GM13976 (cell line): Measurements from ENCODE around the gene AQP12A.

Experiments
- DNase-seq: peaks from one replicate; pipeline ENCODE4 v3.0.0; 2012; ENCODE audit warnings: low spot score
- in situ Hi-C: fragments of 300-500 bp; cut with MboI; formaldehyde crosslinking; loops from one replicate; pipeline ENCODE4 v1.12.0; 2022; ENCODE audit warnings: low sequenced_read_pairs, mixed read lengths, inconsistent platforms; ENCODE audit not compliant: unreplicated experiment
- TF ChIP-seq, protein P1 (sequence below): IDR thresholded peaks from 2 replicates; pipeline ENCODE4 v1.5.1; 2012; ENCODE audit warnings: borderline replicate concordance, mild to moderate bottlenecking; ENCODE audit not compliant: insufficient read depth; ENCODE audit errors: extremely low read depth, missing control alignments, control extremely low read depth

AQP12A gene

DNA sequence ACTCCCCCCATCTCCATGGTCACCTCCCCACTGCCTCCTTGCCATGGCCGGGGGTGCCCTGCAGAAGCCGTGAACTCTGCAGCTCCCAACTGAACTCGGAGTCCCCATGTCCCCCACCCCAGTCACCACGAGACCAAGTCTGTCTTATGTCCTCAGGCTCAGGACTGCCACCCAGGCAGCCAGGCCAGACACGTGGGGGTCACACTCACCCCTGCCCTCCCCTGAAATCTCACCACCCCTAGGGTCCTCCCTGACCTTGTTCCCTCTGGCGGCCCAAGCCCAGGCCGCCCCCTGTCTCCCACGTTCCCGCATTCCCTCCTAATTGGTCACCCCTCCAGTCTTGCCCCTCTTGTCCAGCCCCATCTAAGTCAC lies 11.0 kb downstream of the AQP12A start:
- no peak for DNase-seq
- TF ChIP-seq, protein P1, sequence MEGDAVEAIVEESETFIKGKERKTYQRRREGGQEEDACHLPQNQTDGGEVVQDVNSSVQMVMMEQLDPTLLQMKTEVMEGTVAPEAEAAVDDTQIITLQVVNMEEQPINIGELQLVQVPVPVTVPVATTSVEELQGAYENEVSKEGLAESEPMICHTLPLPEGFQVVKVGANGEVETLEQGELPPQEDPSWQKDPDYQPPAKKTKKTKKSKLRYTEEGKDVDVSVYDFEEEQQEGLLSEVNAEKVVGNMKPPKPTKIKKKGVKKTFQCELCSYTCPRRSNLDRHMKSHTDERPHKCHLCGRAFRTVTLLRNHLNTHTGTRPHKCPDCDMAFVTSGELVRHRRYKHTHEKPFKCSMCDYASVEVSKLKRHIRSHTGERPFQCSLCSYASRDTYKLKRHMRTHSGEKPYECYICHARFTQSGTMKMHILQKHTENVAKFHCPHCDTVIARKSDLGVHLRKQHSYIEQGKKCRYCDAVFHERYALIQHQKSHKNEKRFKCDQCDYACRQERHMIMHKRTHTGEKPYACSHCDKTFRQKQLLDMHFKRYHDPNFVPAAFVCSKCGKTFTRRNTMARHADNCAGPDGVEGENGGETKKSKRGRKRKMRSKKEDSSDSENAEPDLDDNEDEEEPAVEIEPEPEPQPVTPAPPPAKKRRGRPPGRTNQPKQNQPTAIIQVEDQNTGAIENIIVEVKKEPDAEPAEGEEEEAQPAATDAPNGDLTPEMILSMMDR = no peak
- in situ Hi-C loops = loop anchor here (25.0 kb wide), 1 partner anchor 190 kb away; no protein-coding TSS in a partner anchor

DNA sequence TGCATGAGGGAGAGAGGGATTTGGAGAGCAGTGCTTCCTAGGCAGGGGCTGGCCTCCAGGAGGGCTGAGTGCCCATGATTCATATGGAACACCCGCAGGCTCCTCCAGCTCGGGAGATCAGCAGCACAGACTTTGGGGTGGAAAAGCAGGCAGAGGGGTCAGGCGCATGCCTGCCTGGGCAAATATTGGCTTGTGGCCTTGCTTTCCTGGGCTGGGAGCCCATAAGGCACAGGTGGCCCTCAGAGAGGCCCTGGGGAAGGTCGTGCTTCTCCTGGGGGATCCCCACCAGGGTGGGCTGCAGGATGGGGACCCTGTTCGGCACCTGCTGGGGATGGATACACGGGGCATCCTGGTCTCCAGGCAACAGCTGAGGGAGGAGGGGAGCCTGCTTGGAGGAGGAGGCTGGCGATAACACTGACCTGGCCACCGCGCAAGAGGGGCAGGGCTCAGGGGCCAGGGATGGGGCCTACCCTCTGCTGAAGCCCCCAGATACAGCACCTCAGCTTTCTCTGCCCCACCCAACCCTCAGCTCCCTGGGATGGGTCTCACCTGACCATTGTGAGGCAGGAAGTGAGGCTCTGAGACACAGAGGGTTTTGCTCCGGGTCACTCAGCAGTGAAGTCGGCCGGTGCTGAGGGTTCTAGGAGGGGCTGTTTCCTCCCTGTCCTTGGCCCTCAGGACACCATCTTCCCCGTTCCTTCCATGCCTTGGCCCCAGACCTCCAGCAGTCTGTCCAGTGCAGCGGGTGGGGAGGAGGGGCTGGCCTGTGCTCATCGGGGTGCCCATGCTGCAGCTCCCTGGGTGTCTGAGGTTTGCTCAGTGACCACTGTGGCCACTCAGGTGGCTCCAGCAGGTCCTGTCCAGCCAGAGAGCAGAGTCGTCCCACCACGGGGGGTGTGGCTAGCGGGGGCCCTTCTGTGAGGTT lies 12.0 kb downstream of the AQP12A start:
- no peak for DNase-seq
- TF ChIP-seq, protein P1 = no peak
- in situ Hi-C loops = loop anchor here (25.0 kb wide), 1 partner anchor 191 kb away; no protein-coding TSS in a partner anchor

DNA sequence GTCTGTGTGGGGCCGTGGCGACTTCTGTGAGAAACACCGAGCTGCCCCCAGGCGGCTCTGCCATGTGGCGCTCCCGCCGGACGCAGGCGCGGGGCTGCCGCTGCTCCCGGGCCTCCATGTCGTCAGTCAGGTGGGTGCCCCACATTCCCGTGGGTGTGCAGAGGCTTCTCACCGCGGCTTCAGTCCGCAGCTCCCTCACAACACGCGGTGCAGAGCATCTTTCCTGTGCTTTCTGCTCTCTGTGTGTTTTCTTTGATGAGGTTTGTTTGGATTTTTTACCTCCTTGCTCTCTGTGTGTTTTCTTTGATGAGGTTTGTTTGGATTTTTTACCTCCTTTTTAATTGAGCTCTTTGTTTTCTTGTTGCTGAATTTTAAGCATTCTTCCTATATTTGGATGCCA lies 13.0 kb downstream of the AQP12A start:
- DNase-seq = no peak
- in situ Hi-C loops = loop anchor here (25.0 kb wide), 1 partner anchor 192 kb away; no protein-coding TSS in a partner anchor
- TF ChIP-seq, protein P1 = no peak

DNA sequence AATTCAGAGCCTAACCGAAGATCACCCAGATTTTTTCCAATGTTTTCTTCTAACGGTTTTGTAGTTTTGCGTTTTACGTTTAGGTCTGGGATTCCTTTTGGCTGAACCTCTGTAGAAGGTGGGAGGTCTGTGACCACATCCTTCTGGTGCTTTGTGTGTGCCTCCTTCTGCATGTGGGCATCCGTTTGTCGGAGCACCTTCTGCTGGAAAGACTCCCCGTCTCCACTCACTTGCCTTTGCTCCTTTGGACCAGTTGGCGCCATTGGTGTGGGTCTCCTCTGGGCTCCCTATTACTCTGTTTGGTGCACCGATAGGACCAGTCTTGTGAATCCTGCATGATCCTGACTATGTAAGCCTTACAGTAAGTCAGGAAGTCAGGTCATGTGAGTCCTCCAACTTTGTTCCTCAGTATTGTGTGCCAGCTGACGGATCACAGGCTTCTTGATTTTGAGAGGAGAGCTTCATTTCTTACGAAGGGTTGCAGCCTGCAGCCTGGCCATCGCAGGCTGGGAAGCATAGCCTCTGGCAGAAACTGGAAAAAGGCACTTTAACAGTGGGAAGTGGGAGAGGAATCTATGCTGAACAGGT lies 13.6 kb downstream of the AQP12A start:
- DNase-seq = no peak
- in situ Hi-C loops = loop anchor here (25.0 kb wide), 1 partner anchor 193 kb away; no protein-coding TSS in a partner anchor
- TF ChIP-seq, protein P1 = no peak

DNA sequence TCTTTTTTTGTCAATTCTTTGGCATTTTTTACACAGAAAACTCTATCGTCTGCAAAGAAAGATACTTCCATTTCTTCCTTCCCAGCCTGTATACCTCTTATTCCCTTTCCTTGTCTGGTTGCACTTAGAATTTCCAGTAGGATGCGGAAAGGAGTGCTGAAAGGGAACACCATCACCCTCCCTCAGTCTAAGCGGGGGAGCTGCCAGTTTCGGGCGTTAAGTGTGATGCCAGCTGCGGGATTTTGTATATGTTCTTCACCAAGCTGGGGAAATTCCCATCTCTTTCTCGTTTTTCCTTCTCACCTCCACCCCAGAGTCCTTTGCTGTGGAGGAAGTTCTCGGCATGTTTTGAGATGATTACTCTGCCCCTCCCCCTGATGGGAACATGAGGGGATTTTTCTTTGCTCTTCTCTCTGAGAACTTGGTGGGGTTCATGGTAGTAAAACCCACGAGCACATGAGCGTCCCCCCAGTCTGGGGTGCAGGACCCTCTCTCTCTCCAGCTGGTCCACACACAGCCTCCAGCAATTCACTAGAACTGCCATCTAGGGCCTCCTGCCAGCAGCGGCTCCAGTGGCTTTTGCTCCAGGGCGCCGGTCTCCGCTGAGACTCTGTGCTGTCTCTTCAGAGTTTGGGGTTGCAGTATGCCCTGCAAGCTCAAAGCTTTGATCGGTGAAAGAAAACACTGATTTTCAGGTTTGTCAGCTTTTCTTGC lies 15.5 kb downstream of the AQP12A start:
- in situ Hi-C loops = loop anchor here (25.0 kb wide), 1 partner anchor 195 kb away; no protein-coding TSS in a partner anchor
- DNase-seq = no peak
- TF ChIP-seq, protein P1 = no peak

DNA sequence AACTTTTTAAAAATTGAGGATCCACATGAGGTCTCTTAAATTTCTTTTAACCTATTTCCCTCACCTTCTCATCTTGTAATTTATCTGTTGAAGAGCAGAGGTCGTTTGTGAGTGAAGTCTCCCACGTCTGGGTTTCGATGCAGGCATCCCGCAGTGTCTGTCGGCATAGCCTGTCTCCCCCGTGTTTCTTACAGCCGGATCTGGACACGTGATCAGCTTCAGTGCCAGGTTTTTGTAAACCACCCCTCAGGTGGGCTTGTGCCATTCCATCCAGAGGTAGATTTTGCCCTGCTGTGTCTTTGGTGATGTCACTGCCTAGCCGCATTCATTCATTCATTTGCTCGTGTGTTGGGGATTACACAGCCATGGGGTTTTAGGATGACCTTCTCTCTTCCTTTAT lies 16.2 kb downstream of the AQP12A start:
- in situ Hi-C loops = loop anchor here (25.0 kb wide), 1 partner anchor 196 kb away; no protein-coding TSS in a partner anchor
- DNase-seq = no peak
- TF ChIP-seq, protein P1 = no peak
